CD14-positive monocyte (primary cell): ENCODE measurements around the gene ELMO1. TPM values are rescaled to one million over a fixed set of nuclear protein-coding genes. Genes with fewer than 3 reads are reported as not detected.

Experiments used
- DNase-seq, 3 donors: peaks; one replicate each; pipeline ENCODE4 v3.0.0-alpha.2; 2011 to 2022
- H2AFZ ChIP-seq: 2 replicates; pipeline ENCODE4 v1.6.0; 2012; ENCODE audit warnings: mild to moderate bottlenecking, low read depth, low read length, inconsistent platforms; ENCODE audit not compliant: insufficient read depth, poor library complexity, severe bottlenecking
- H3K27ac ChIP-seq, 2 donors: 1 replicate in 1 of 2; 2 replicates in 1 of 2; pipeline ENCODE4 v1.5.1; 2012 to 2013; ENCODE audit warnings: low read length in 2 of 2, control low read depth in 1 of 2, inconsistent platforms in 1 of 2, low read depth in 1 of 2, mild to moderate bottlenecking in 1 of 2
- H3K27me3 ChIP-seq, 2 donors: one replicate each; pipeline versions ENCODE4 v1.6.0 to v1.6.1; 2011 to 2013; ENCODE audit warnings: low read length in 2 of 2; ENCODE audit not compliant: control insufficient read depth in 2 of 2, insufficient read depth in 2 of 2
- H3K36me3 ChIP-seq, 2 donors: replicated peaks in 1 of 2; 1 replicate in 1 of 2; 2 replicates in 1 of 2; pipeline versions ENCODE4 v1.5.1 to v1.6.1; 2012 to 2013; ENCODE audit warnings: low read length in 2 of 2, control low read depth in 1 of 2, inconsistent platforms in 1 of 2, mild to moderate bottlenecking in 1 of 2; ENCODE audit not compliant: insufficient read depth in 2 of 2, control insufficient read depth in 1 of 2
- H3K4me1 ChIP-seq, 2 donors: 1 replicate in 1 of 2; 2 replicates in 1 of 2; pipeline versions ENCODE4 v1.5.1 to v1.6.1; 2012 to 2013; ENCODE audit warnings: low read length in 2 of 2, control low read depth in 1 of 2, inconsistent platforms in 1 of 2, mild to moderate bottlenecking in 1 of 2, moderate library complexity in 1 of 2; ENCODE audit not compliant: insufficient read depth in 2 of 2, control insufficient read depth in 1 of 2
- H3K4me2 ChIP-seq: replicated peaks from 2 replicates; pipeline ENCODE3; 2012; ENCODE audit warnings: low read length, moderate library complexity, mild to moderate bottlenecking; ENCODE audit not compliant: poor library complexity, severe bottlenecking; ENCODE audit errors: extremely low read depth
- H3K4me3 ChIP-seq, 3 experiments: fragments of 200-600 bp in 1 of 3; sonication (generic) in 1 of 3; replicated peaks in 1 of 3; 1 replicate in 2 of 3; 2 replicates in 1 of 3; pipeline ENCODE4 v1.5.1; 2011 to 2013; ENCODE audit warnings: low read length in 3 of 3, mild to moderate bottlenecking in 3 of 3, control low read depth in 2 of 3, low read depth in 2 of 3, inconsistent platforms in 1 of 3, moderate library complexity in 1 of 3
- H3K79me2 ChIP-seq: 2 replicates; pipeline ENCODE4 v1.6.0; 2012; ENCODE audit warnings: mild to moderate bottlenecking, control low read depth, inconsistent platforms, low read length, moderate library complexity; ENCODE audit not compliant: insufficient read depth
- H3K9ac ChIP-seq: 2 replicates; pipeline ENCODE4 v1.6.0; 2017; ENCODE audit warnings: low read length, mild to moderate bottlenecking; ENCODE audit not compliant: insufficient read depth, poor library complexity, severe bottlenecking
- H3K9me3 ChIP-seq, 2 donors: replicated peaks in 1 of 2; 1 replicate in 1 of 2; 2 replicates in 1 of 2; pipeline versions ENCODE4 v1.5.1 to v1.6.1; 2012 to 2013; ENCODE audit warnings: low read length in 2 of 2, control low read depth in 1 of 2; ENCODE audit not compliant: control insufficient read depth in 1 of 2, insufficient read depth in 1 of 2
- H4K20me1 ChIP-seq: 2 replicates; pipeline ENCODE4 v1.6.0; 2012; ENCODE audit warnings: mild to moderate bottlenecking, low read length, control low read depth, moderate library complexity; ENCODE audit not compliant: insufficient read depth
- H3K27ac Mint-ChIP-seq, 7 donors: one replicate each; pipeline ENCODE4 v1.8.0; 2020; ENCODE audit warnings: mild to moderate bottlenecking in 7 of 7, mixed read lengths in 7 of 7, moderate library complexity in 6 of 7, inconsistent platforms in 2 of 7
- H3K27me3 Mint-ChIP-seq, 3 donors: one replicate each; pipeline ENCODE4 v1.8.0; 2021 to 2022; ENCODE audit warnings: low read depth in 3 of 3, mild to moderate bottlenecking in 3 of 3, mixed read lengths in 3 of 3, moderate library complexity in 3 of 3, inconsistent platforms in 1 of 3
- H3K36me3 Mint-ChIP-seq, 2 donors: one replicate each; pipeline ENCODE4 v1.8.0; 2020; ENCODE audit warnings: mixed read lengths in 2 of 2, inconsistent platforms in 1 of 2, mild to moderate bottlenecking in 1 of 2
- H3K4me1 Mint-ChIP-seq: one replicate; pipeline ENCODE4 v1.8.0; 2020; ENCODE audit warnings: mild to moderate bottlenecking, mixed read lengths
- H3K4me3 Mint-ChIP-seq, 2 donors: one replicate each; pipeline ENCODE4 v1.8.0; 2020; ENCODE audit warnings: mild to moderate bottlenecking in 2 of 2, mixed read lengths in 2 of 2, moderate library complexity in 1 of 2
- H3K9me3 Mint-ChIP-seq, 7 donors: one replicate each; pipeline ENCODE4 v1.8.0; 2020 to 2022; ENCODE audit warnings: mixed read lengths in 7 of 7, mild to moderate bottlenecking in 6 of 7, moderate library complexity in 6 of 7, inconsistent platforms in 2 of 7
- WGBS: methylation state at CpG from one replicate; pipeline ENCODE4 v1.1.5; 2013; ENCODE audit warnings: missing lambda C conversion rate; ENCODE audit not compliant: insufficient coverage; 5-methylcytosine and 5-hydroxymethylcytosine counted together
- intact Hi-C, 2 donors: fragments of 100-400 bp; cut with micrococcal nuclease; formaldehyde crosslinking; loops; one replicate each; pipeline versions ENCODE4 v1.15.0 to v1.15.1; 2023
- polyA plus RNA-seq, 3 donors: library from polyadenylated mRNA; depleted of rRNA in 1 of 3; unstranded in 2 of 3; stranded (reverse) in 1 of 3; fragments of 300-500 nt in 2 of 3; fragments of >200 nt in 1 of 3; fragmentation: Illumina TruSeq in 2 of 3; gene quantifications; 1 replicate in 2 of 3; 2 replicates in 1 of 3; pipeline ENCODE4 v1.2.3, GENCODE V29; 2012 to 2021
- TF ChIP-seq, protein P1 (sequence below): fragments of 200-600 bp; IDR thresholded peaks from one replicate; pipeline ENCODE4 v1.8.0; 2022; ENCODE audit warnings: antibody characterized with exemption, mild to moderate bottlenecking

ELMO1 gene
- polyA plus RNA-seq, 3 donors = 46.6 to 50.2 (median 46.7) TPM

DNA sequence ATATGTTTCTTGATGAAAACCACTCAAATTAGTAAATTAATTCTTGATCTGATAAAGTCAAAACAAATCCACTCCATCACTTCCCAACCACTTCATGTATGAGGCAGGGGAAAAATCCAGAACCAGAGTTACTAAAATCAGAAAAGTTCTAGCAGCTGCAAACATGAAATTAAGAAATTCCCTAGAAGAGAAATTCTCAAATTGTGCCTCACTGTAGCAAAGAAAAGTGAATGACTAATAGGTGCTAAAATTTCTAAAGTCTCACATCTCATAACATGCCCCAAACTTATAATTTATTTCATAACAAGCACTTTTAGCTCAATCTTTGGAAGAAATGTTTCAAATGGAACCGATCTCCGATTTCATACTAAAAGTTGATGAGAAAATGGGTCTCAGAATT is 379.3 kb downstream of the ELMO1 start:
- H3K27me3 Mint-ChIP-seq = peaks cover 0 to 1% (median 0%) of the 10 kb centered on the region in 3 donors
- Histone ChIP-seq H3K79me2 (no peaks in the 10 kb centered on the region), H3K27me3 (no peaks in the 10 kb centered on the region), H3K4me3 (no peak overlapping the region), H2AFZ (no peak overlapping the region), H3K9ac (no peak overlapping the region), H3K36me3 (peaks cover 0 to 12% of the 10 kb centered on the region in 2 donors), H3K4me2 (no peak overlapping the region), H3K9me3 (no peaks in the 10 kb centered on the region), H4K20me1 (peaks cover 64% of the 10 kb centered on the region), H3K27ac (no peak overlapping the region), H3K4me1 (no peaks in the 10 kb centered on the region)
- peaks cover 16 to 21% of the 10 kb centered on the region in 2 donors for H3K36me3 Mint-ChIP-seq
- no peak for DNase-seq
- H3K4me1 Mint-ChIP-seq = peaks cover 4% of the 10 kb centered on the region
- TF ChIP-seq, protein P1, sequence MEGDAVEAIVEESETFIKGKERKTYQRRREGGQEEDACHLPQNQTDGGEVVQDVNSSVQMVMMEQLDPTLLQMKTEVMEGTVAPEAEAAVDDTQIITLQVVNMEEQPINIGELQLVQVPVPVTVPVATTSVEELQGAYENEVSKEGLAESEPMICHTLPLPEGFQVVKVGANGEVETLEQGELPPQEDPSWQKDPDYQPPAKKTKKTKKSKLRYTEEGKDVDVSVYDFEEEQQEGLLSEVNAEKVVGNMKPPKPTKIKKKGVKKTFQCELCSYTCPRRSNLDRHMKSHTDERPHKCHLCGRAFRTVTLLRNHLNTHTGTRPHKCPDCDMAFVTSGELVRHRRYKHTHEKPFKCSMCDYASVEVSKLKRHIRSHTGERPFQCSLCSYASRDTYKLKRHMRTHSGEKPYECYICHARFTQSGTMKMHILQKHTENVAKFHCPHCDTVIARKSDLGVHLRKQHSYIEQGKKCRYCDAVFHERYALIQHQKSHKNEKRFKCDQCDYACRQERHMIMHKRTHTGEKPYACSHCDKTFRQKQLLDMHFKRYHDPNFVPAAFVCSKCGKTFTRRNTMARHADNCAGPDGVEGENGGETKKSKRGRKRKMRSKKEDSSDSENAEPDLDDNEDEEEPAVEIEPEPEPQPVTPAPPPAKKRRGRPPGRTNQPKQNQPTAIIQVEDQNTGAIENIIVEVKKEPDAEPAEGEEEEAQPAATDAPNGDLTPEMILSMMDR = no peak
- no peak overlapping the region for H3K4me3 Mint-ChIP-seq
- no peaks in the 10 kb centered on the region for H3K9me3 Mint-ChIP-seq
- no CpG with 5 or more reads among the region's 2 CpGs for WGBS
- H3K27ac Mint-ChIP-seq = no peak overlapping the region
- intact Hi-C loops = no loop called here

DNA sequence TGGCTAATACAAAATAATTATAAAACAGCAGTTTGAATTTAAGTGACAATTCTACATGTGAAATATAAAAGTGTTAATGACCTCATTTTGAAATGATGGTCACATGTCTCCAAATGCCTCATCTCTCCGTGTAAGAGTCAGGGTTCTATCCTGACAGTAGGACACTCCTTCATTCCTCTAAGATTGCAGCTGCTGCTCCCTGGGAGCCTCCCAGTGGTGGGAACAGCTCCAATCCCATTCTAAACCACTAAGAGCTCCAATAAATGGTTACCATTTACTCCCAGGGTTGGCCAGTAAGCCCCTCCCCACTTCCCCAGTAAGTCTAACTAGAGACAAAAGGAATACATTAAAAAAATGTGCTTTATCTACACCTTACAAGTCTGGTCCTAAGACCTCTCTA is 379.8 kb downstream of the ELMO1 start:
- H3K9me3 Mint-ChIP-seq = no peaks in the 10 kb centered on the region
- TF ChIP-seq, protein P1 = no peak
- Histone ChIP-seq H3K36me3 (peaks cover 0 to 12% of the 10 kb centered on the region in 2 donors), H3K79me2 (no peaks in the 10 kb centered on the region), H3K27ac (no peak overlapping the region), H3K4me3 (no peak overlapping the region), H4K20me1 (peaks cover 68% of the 10 kb centered on the region), H2AFZ (no peak overlapping the region), H3K27me3 (no peaks in the 10 kb centered on the region), H3K9ac (no peak overlapping the region), H3K9me3 (no peaks in the 10 kb centered on the region), H3K4me1 (no peaks in the 10 kb centered on the region), H3K4me2 (no peak overlapping the region)
- H3K27ac Mint-ChIP-seq = no peak overlapping the region
- no CpG with 5 or more reads among the region's 1 CpG for WGBS
- H3K4me1 Mint-ChIP-seq = peaks cover 4% of the 10 kb centered on the region
- DNase-seq = no peak
- intact Hi-C loops = no loop called here
- H3K36me3 Mint-ChIP-seq = peaks cover 16 to 22% of the 10 kb centered on the region in 2 donors
- no peak overlapping the region for H3K4me3 Mint-ChIP-seq
- peaks cover 0 to 1% (median 0%) of the 10 kb centered on the region in 3 donors for H3K27me3 Mint-ChIP-seq
